GM10847 (cell line): Measurements from ENCODE around the gene RPL26.

Experiments
- POLR2A ChIP-seq: IDR thresholded peaks from 2 replicates; pipeline ENCODE4 v1.6.1; 2011; ENCODE audit not compliant: insufficient read length; ENCODE audit errors: extremely low read depth

The RPL26 gene

GRCh38 chr17:8353736-8354135, 29.3 kb downstream of the RPL26 start:
- TF ChIP-seq POLR2A, result no peak

GRCh38 chr17:8350339-8350738, 32.7 kb downstream of the RPL26 start:
- TF ChIP-seq POLR2A, result no peak

GRCh38 chr17:8345951-8346665, 36.9 kb downstream of the RPL26 start:
- no peak for TF ChIP-seq POLR2A

GRCh38 chr17:8345052-8345690, 37.8 kb downstream of the RPL26 start:
- no peak for TF ChIP-seq POLR2A

GRCh38 chr17:8341456-8341855, 41.5 kb downstream of the RPL26 start:
- TF ChIP-seq POLR2A, result no peak

- TF ChIP-seq POLR2A, result no peak
Observed at GRCh38 chr17:8339540-8339939, 43.5 kb downstream of the RPL26 start, which contains the start of gene ODF4. TSS of gene ODF4 (plus strand) at chr17:8339840. CDS start at chr17:8340052, 212 bp downstream.

- TF ChIP-seq POLR2A, result no peak
Observed at GRCh38 chr17:8338753-8339140, 44.2 kb downstream of the RPL26 start.

GRCh38 chr17:8337802-8338752, 44.9 kb downstream of the RPL26 start:
- no peak for TF ChIP-seq POLR2A

- no peak for TF ChIP-seq POLR2A
Observed at GRCh38 chr17:8333281-8333680, 49.7 kb downstream of the RPL26 start.

GRCh38 chr17:8332688-8333087, 50.3 kb downstream of the RPL26 start:
- TF ChIP-seq POLR2A, result no peak

GRCh38 chr17:8332128-8332527, 50.9 kb downstream of the RPL26 start:
- no peak for TF ChIP-seq POLR2A
